GM23338 (cell line): ENCODE measurements around the gene OSBPL1A. TPM values are rescaled to one million over a fixed set of nuclear protein-coding genes. Genes with fewer than 3 reads are reported as not detected.

Experiments used
- ATAC-seq: fragments of 200-7000 bp; cut with Tn5 transposase; 3 replicates; pipeline ENCODE4 v1.9.1; 2020
- DNase-seq: peaks from one replicate; pipeline ENCODE4 v3.0.0-alpha.2; 2015; ENCODE audit warnings: low spot score
- H2AFZ ChIP-seq: fragments of 200-600 bp; sonication (generic); 2 replicates; pipeline ENCODE4 v1.8.0; 2016; ENCODE audit warnings: antibody characterized with exemption, mild to moderate bottlenecking, moderate library complexity
- H3F3A ChIP-seq: fragments of 200-600 bp; sonication (generic); replicated peaks from 2 replicates; pipeline ENCODE4 v1.8.0; 2017; ENCODE audit warnings: antibody characterized with exemption, mixed run types, low read depth
- H3K27ac ChIP-seq: fragments of 200-600 bp; sonication (generic); 2 replicates; pipeline ENCODE4 v1.6.1; 2016; ENCODE audit warnings: low read depth
- H3K27me3 ChIP-seq: fragments of 200-600 bp; sonication (generic); 2 replicates; pipeline ENCODE4 v1.8.0; 2016; ENCODE audit warnings: mild to moderate bottlenecking, mixed run types, moderate library complexity; ENCODE audit not compliant: insufficient read depth
- H3K36me3 ChIP-seq: fragments of 200-600 bp; sonication (generic); 2 replicates; pipeline ENCODE4 v1.8.0; 2016; ENCODE audit warnings: mild to moderate bottlenecking; ENCODE audit not compliant: insufficient read depth
- H3K4me1 ChIP-seq: fragments of 200-600 bp; sonication (generic); 2 replicates; pipeline ENCODE4 v1.8.0; 2016; ENCODE audit warnings: mild to moderate bottlenecking, moderate library complexity; ENCODE audit not compliant: insufficient read depth
- H3K4me2 ChIP-seq: fragments of 200-600 bp; sonication (generic); 2 replicates; pipeline ENCODE4 v1.7.1; 2017; ENCODE audit warnings: mixed run types
- H3K4me3 ChIP-seq: fragments of 200-600 bp; sonication (generic); 2 replicates; pipeline ENCODE4 v1.6.1; 2016; ENCODE audit warnings: mixed run types
- H3K79me2 ChIP-seq: fragments of 200-600 bp; sonication (generic); replicated peaks from 2 replicates; pipeline ENCODE4 v1.8.0; 2017; ENCODE audit warnings: mild to moderate bottlenecking; ENCODE audit not compliant: insufficient read depth
- H3K9me2 ChIP-seq: fragments of 200-600 bp; sonication (generic); 2 replicates; pipeline ENCODE4 v1.8.0; 2017; ENCODE audit not compliant: insufficient read depth
- H4K20me1 ChIP-seq: fragments of 200-600 bp; sonication (generic); replicated peaks from 2 replicates; pipeline ENCODE4 v1.8.0; 2017; ENCODE audit warnings: mild to moderate bottlenecking; ENCODE audit not compliant: insufficient read depth
- H3K27ac Mint-ChIP-seq: 2 replicates; pipeline ENCODE4 v1.8.0; 2020; ENCODE audit warnings: inconsistent platforms, mild to moderate bottlenecking, moderate library complexity, mixed read lengths
- H3K27me3 Mint-ChIP-seq: 3 replicates; pipeline ENCODE4 v1.8.0; 2022; ENCODE audit warnings: low read depth, mild to moderate bottlenecking, moderate library complexity, mixed read lengths, inconsistent platforms; ENCODE audit not compliant: insufficient read depth, poor library complexity
- H3K36me3 Mint-ChIP-seq: 3 replicates; pipeline ENCODE4 v1.8.0; 2021; ENCODE audit warnings: low read depth, mild to moderate bottlenecking, inconsistent platforms, moderate library complexity, mixed read lengths
- H3K4me1 Mint-ChIP-seq: 3 replicates; pipeline ENCODE4 v1.8.0; 2020; ENCODE audit warnings: mild to moderate bottlenecking, inconsistent platforms, mixed read lengths
- H3K4me3 Mint-ChIP-seq: 3 replicates; pipeline ENCODE4 v1.8.0; 2021; ENCODE audit warnings: moderate library complexity, mild to moderate bottlenecking, inconsistent platforms, mixed read lengths
- H3K9me3 Mint-ChIP-seq: 3 replicates; pipeline ENCODE4 v1.8.0; 2020; ENCODE audit warnings: moderate library complexity, mild to moderate bottlenecking, inconsistent platforms, mixed read lengths
- CREB1 ChIP-seq: fragments of 250-450 bp; sonication (Bioruptor Pico); IDR thresholded peaks from 2 replicates; pipeline ENCODE4 v1.5.0; 2020; ENCODE audit warnings: low read depth, mild to moderate bottlenecking, moderate library complexity
- EZH2 ChIP-seq: fragments of 200-600 bp; sonication (generic); IDR thresholded peaks from one replicate; pipeline ENCODE4 v1.8.0; 2017; ENCODE audit warnings: antibody characterized with exemption, mild to moderate bottlenecking, low read depth; ENCODE audit not compliant: unreplicated experiment
- EZH2phosphoT487 ChIP-seq: fragments of 200-600 bp; sonication (generic); IDR thresholded peaks from one replicate; pipeline ENCODE4 v1.8.1; 2018; ENCODE audit warnings: antibody characterized with exemption; ENCODE audit not compliant: unreplicated experiment
- JUNB ChIP-seq: IDR thresholded peaks from one replicate; pipeline ENCODE4 v1.6.1; 2016; ENCODE audit warnings: antibody characterized with exemption; ENCODE audit not compliant: unreplicated experiment
- NANOG ChIP-seq: IDR thresholded peaks from 2 replicates; pipeline ENCODE4 v1.6.1; 2016; ENCODE audit warnings: antibody characterized with exemption, borderline replicate concordance
- POLR2AphosphoS5 ChIP-seq: IDR thresholded peaks from 2 replicates; pipeline ENCODE4 v1.6.1; 2016; ENCODE audit warnings: antibody characterized with exemption, low read depth
- REST ChIP-seq: IDR thresholded peaks from one replicate; pipeline ENCODE4 v1.6.1; 2018; ENCODE audit warnings: antibody characterized with exemption; ENCODE audit not compliant: unreplicated experiment
- STAT1 ChIP-seq: IDR thresholded peaks from one replicate; pipeline ENCODE4 v1.6.1; 2016; ENCODE audit warnings: antibody characterized with exemption; ENCODE audit not compliant: unreplicated experiment
- ZNF114 ChIP-seq: fragments of 250-450 bp; sonication (Bioruptor Pico); IDR thresholded peaks from 2 replicates; pipeline ENCODE4 v1.5.0; 2020; ENCODE audit warnings: mild to moderate bottlenecking, moderate library complexity
- polyA plus RNA-seq: library from polyadenylated mRNA; unstranded; fragments of >200 nt; fragmentation: Nextera tagmentation; extraction: Ambion mirVana; gene quantifications from 2 replicates; pipeline ENCODE4 v1.2.1, GENCODE V29; 2016
- total RNA-seq: library from RNA; depleted of rRNA; stranded (reverse); fragments of >200 nt; shearing (Covaris generic); gene quantifications from 2 replicates; pipeline ENCODE4 v1.2.3, GENCODE V29; 2014
- TF ChIP-seq, protein P1 (sequence below): fragments of 250-450 bp; sonication (Bioruptor Pico); IDR thresholded peaks from 2 replicates; pipeline ENCODE4 v1.5.0; 2020; ENCODE audit warnings: mild to moderate bottlenecking, moderate library complexity

Gene OSBPL1A
- total and polyA plus RNA-seq, 2 experiments from 2014 or later = 55.6 to 71.4 TPM

- TF ChIP-seq, protein P1, sequence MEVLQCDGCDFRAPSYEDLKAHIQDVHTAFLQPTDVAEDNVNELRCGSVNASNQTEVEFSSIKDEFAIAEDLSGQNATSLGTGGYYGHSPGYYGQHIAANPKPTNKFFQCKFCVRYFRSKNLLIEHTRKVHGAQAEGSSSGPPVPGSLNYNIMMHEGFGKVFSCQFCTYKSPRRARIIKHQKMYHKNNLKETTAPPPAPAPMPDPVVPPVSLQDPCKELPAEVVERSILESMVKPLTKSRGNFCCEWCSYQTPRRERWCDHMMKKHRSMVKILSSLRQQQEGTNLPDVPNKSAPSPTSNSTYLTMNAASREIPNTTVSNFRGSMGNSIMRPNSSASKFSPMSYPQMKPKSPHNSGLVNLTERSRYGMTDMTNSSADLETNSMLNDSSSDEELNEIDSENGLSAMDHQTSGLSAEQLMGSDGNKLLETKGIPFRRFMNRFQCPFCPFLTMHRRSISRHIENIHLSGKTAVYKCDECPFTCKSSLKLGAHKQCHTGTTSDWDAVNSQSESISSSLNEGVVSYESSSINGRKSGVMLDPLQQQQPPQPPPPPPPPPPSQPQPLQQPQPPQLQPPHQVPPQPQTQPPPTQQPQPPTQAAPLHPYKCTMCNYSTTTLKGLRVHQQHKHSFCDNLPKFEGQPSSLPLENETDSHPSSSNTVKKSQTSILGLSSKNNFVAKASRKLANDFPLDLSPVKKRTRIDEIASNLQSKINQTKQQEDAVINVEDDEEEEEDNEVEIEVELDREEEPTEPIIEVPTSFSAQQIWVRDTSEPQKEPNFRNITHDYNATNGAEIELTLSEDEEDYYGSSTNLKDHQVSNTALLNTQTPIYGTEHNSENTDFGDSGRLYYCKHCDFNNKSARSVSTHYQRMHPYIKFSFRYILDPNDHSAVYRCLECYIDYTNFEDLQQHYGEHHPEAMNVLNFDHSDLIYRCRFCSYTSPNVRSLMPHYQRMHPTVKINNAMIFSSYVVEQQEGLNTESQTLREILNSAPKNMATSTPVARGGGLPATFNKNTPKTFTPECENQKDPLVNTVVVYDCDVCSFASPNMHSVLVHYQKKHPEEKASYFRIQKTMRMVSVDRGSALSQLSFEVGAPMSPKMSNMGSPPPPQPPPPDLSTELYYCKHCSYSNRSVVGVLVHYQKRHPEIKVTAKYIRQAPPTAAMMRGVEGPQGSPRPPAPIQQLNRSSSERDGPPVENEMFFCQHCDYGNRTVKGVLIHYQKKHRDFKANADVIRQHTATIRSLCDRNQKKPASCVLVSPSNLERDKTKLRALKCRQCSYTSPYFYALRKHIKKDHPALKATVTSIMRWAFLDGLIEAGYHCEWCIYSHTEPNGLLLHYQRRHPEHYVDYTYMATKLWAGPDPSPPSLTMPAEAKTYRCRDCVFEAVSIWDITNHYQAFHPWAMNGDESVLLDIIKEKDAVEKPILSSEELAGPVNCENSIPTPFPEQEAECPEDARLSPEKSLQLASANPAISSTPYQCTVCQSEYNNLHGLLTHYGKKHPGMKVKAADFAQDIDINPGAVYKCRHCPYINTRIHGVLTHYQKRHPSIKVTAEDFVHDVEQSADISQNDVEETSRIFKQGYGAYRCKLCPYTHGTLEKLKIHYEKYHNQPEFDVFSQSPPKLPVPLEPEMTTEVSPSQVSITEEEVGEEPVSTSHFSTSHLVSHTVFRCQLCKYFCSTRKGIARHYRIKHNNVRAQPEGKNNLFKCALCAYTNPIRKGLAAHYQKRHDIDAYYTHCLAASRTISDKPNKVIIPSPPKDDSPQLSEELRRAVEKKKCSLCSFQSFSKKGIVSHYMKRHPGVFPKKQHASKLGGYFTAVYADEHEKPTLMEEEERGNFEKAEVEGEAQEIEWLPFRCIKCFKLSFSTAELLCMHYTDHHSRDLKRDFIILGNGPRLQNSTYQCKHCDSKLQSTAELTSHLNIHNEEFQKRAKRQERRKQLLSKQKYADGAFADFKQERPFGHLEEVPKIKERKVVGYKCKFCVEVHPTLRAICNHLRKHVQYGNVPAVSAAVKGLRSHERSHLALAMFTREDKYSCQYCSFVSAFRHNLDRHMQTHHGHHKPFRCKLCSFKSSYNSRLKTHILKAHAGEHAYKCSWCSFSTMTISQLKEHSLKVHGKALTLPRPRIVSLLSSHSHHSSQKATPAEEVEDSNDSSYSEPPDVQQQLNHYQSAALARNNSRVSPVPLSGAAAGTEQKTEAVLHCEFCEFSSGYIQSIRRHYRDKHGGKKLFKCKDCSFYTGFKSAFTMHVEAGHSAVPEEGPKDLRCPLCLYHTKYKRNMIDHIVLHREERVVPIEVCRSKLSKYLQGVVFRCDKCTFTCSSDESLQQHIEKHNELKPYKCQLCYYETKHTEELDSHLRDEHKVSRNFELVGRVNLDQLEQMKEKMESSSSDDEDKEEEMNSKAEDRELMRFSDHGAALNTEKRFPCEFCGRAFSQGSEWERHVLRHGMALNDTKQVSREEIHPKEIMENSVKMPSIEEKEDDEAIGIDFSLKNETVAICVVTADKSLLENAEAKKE (CRISPR knock-in tag) = no peak
- TF ChIP-seq EZH2 = no peak
Measured at GRCh38 chr18:24296276-24296675, 101.3 kb downstream of the OSBPL1A start (continued).

GRCh38 chr18:24293254-24293653 is 104.4 kb downstream of the OSBPL1A start:
- DNase-seq = peak; percentile 40
- H3K9me3 Mint-ChIP-seq = no peaks in the 10 kb centered on the region

More at GRCh38 chr18:24293254-24293653, 104.4 kb downstream of the OSBPL1A start:
- Histone ChIP-seq H4K20me1 (no peaks in the 10 kb centered on the region), H3K27me3 (no peaks in the 10 kb centered on the region), H3F3A (no peaks in the 10 kb centered on the region), H3K79me2 (no peaks in the 10 kb centered on the region), H3K4me3 (no peak overlapping the region), H3K4me2 (no peak overlapping the region), H3K4me1 (no peaks in the 10 kb centered on the region), H3K27ac (peak overlapping the region; percentile 48; the same call in 1 of the 2 replicates), H3K36me3 (no peaks in the 10 kb centered on the region), H3K9me2 (peaks cover 5% of the 10 kb centered on the region; the same call in 1 of the 2 replicates), H2AFZ (no peak overlapping the region)
- Mint-ChIP-seq H3K36me3 (no peaks in the 10 kb centered on the region), H3K27ac (peak overlapping the region; percentile 46; the same call in 1 of the 2 replicates), H3K4me1 (peaks cover 3% of the 10 kb centered on the region; the same call in 2 of the 3 replicates), H3K27me3 (no peaks in the 10 kb centered on the region), H3K4me3 (no peak overlapping the region)
- TF ChIP-seq CREB1 (CRISPR knock-in tag) (no peak), REST (no peak), JUNB (no peak), EZH2 (no peak), NANOG (no peak), STAT1 (no peak), ZNF114 (CRISPR knock-in tag) (no peak), POLR2AphosphoS5 (no peak), EZH2phosphoT487 (no peak)
- peak; percentile 71 for ATAC-seq
